Keratinocyte (primary cell): ENCODE data around the gene UGT1A4.

Source experiments
- CTCF ChIP-seq, 3 experiments: IDR thresholded peaks in 1 of 3; conservative IDR thresholded peaks in 1 of 3; optimal IDR thresholded peaks in 1 of 3; 2 replicates in 2 of 3; 3 replicates in 1 of 3; pipeline versions ENCODE3 to v1.5.1; 2011; ENCODE audit warnings: low read length in 3 of 3, mild to moderate bottlenecking in 3 of 3, moderate library complexity in 2 of 3, control low read depth in 1 of 3, inconsistent platforms in 1 of 3; ENCODE audit not compliant: insufficient read depth in 2 of 3; ENCODE audit errors: extremely low read depth in 1 of 3
- EZH2 ChIP-seq: IDR thresholded peaks from one replicate; pipeline ENCODE4 v1.6.1; 2012; ENCODE audit warnings: inconsistent platforms, mild to moderate bottlenecking, low read length, moderate library complexity

- no peak for TF ChIP-seq CTCF (optimal IDR thresholded peaks at IDR 0.05 in 1 of 3, IDR thresholded peaks at IDR 0.05 in 1 of 3, conservative IDR thresholded peaks at IDR 0.05 in 1 of 3; ENCODE audit: extremely low read depth in 1 of 3, insufficient read depth in 2 of 3, low read length in 3 of 3)
- TF ChIP-seq EZH2 = no peak
These were observed 56.9 kb downstream of the UGT1A4 start for GRCh38 chr2:233775414-233775813.
